KOPT-K1 (cell line): ENCODE measurements around the gene HADHA.
"Not testable (repeated sequence)": the region's sequence is repeated elsewhere in the genome, so short reads cannot be mapped to it uniquely, and the experiment has no call there.

Source experiments
- H3K27ac ChIP-seq: fragments of 200-600 bp; sonication (generic); 2 replicates; pipeline ENCODE4 v1.5.1; 2016; ENCODE audit warnings: antibody characterized with exemption, mild to moderate bottlenecking, low read depth, low read length; ENCODE audit not compliant: poor library complexity, severe bottlenecking
- H3K36me3 ChIP-seq: fragments of 200-600 bp; sonication (generic); 2 replicates; pipeline ENCODE4 v1.5.1; 2017; ENCODE audit warnings: antibody characterized with exemption, mild to moderate bottlenecking, low read length, moderate library complexity; ENCODE audit not compliant: insufficient read depth
- H3K9me3 ChIP-seq: fragments of 200-600 bp; sonication (generic); 2 replicates; pipeline ENCODE4 v1.5.1; 2017; ENCODE audit warnings: antibody characterized with exemption, low read length, mild to moderate bottlenecking; ENCODE audit not compliant: insufficient read depth, poor library complexity, severe bottlenecking

HADHA gene

GRCh38 chr2:26268213-26268612, 23.8 kb upstream of the HADHA start:
- Histone ChIP-seq H3K27ac (no peak overlapping the region), H3K36me3 (peaks cover 26% of the 10 kb centered on the region; the same call in 1 of the 2 replicates), H3K9me3 (no peaks in the 10 kb centered on the region)

- H3K36me3 ChIP-seq = peaks cover 44% of the 10 kb centered on the region; the same call in 1 of the 2 replicates
- not testable (repeated sequence) for H3K9me3 ChIP-seq
Observed at GRCh38 chr2:26258836-26259235, 14.4 kb upstream of the HADHA start.

GRCh38 chr2:26255759-26256384, 11.4 kb upstream of the HADHA start:
- peaks cover 38% of the 10 kb centered on the region; the same call in 1 of the 2 replicates for H3K36me3 ChIP-seq
- no peak overlapping the region for H3K27ac ChIP-seq
- no peaks in the 10 kb centered on the region for H3K9me3 ChIP-seq

More at GRCh38 chr2:26258836-26259235, 14.4 kb upstream of the HADHA start:
- H3K27ac ChIP-seq = not testable (repeated sequence)

- Histone ChIP-seq H3K27ac (no peak overlapping the region), H3K36me3 (peaks cover 9% of the 10 kb centered on the region; the same call in 1 of the 2 replicates), H3K9me3 (no peaks in the 10 kb centered on the region)
Observed at GRCh38 chr2:26251893-26252292, 7.5 kb upstream of the HADHA start.

GRCh38 chr2:26249625-26250024, 5.2 kb upstream of the HADHA start:
- 0 out of 2 replicates have a peak, but pooled peaks cover 2% of the 10 kb centered on the region for H3K36me3 ChIP-seq
- H3K9me3 ChIP-seq = no peaks in the 10 kb centered on the region
- H3K27ac ChIP-seq = no peak overlapping the region

GRCh38 chr2:26246818-26247217, 2.4 kb upstream of the HADHA start:
- no peaks in the 10 kb centered on the region for H3K9me3 ChIP-seq
- H3K36me3 ChIP-seq = no peaks in the 10 kb centered on the region
- H3K27ac ChIP-seq = no peak overlapping the region

- H3K27ac ChIP-seq = peak overlapping the region; percentile 95
- H3K36me3 ChIP-seq = no peaks in the 10 kb centered on the region
- H3K9me3 ChIP-seq = no peaks in the 10 kb centered on the region
Observed at GRCh38 chr2:26245810-26246209, 1.4 kb upstream of the HADHA start.

GRCh38 chr2:26245231-26245732, 850 bp upstream of the HADHA start:
- no peaks in the 10 kb centered on the region for H3K36me3 ChIP-seq
- H3K27ac ChIP-seq = peak overlapping the region; percentile 95
- no peaks in the 10 kb centered on the region for H3K9me3 ChIP-seq

GRCh38 chr2:26243470-26244308, 743 bp downstream of the HADHA start:
- peaks cover 9% of the 10 kb centered on the region for H3K36me3 ChIP-seq
- peak overlapping the region; percentile 95 for H3K27ac ChIP-seq
- H3K9me3 ChIP-seq = no peaks in the 10 kb centered on the region

- no peaks in the 10 kb centered on the region for H3K9me3 ChIP-seq
- peaks cover 25% of the 10 kb centered on the region for H3K36me3 ChIP-seq
- peak overlapping the region; percentile 95 for H3K27ac ChIP-seq
Observed at GRCh38 chr2:26241928-26242436, 2.5 kb downstream of the HADHA start.

GRCh38 chr2:26238311-26238958, 6.0 kb downstream of the HADHA start:
- Histone ChIP-seq H3K27ac (no peak overlapping the region), H3K9me3 (no peaks in the 10 kb centered on the region), H3K36me3 (peaks cover 59% of the 10 kb centered on the region)

GRCh38 chr2:26237868-26238267, 6.6 kb downstream of the HADHA start:
- H3K9me3 ChIP-seq = no peaks in the 10 kb centered on the region
- H3K36me3 ChIP-seq = peaks cover 65% of the 10 kb centered on the region
- H3K27ac ChIP-seq = no peak overlapping the region

GRCh38 chr2:26235089-26235488, 9.3 kb downstream of the HADHA start:
- Histone ChIP-seq H3K36me3 (peaks cover 93% of the 10 kb centered on the region), H3K27ac (no peak overlapping the region), H3K9me3 (no peaks in the 10 kb centered on the region)

GRCh38 chr2:26230806-26231205, 13.6 kb downstream of the HADHA start:
- no peak overlapping the region for H3K27ac ChIP-seq
- H3K36me3 ChIP-seq = peaks cover 100% of the 10 kb centered on the region
- H3K9me3 ChIP-seq = peaks cover 4% of the 10 kb centered on the region

GRCh38 chr2:26229595-26229994, 14.8 kb downstream of the HADHA start:
- no peak overlapping the region for H3K27ac ChIP-seq
- H3K36me3 ChIP-seq = peaks cover 98% of the 10 kb centered on the region
- H3K9me3 ChIP-seq = peaks cover 4% of the 10 kb centered on the region
